ENCODE data around the gene RNF213.

Gene RNF213

DNA sequence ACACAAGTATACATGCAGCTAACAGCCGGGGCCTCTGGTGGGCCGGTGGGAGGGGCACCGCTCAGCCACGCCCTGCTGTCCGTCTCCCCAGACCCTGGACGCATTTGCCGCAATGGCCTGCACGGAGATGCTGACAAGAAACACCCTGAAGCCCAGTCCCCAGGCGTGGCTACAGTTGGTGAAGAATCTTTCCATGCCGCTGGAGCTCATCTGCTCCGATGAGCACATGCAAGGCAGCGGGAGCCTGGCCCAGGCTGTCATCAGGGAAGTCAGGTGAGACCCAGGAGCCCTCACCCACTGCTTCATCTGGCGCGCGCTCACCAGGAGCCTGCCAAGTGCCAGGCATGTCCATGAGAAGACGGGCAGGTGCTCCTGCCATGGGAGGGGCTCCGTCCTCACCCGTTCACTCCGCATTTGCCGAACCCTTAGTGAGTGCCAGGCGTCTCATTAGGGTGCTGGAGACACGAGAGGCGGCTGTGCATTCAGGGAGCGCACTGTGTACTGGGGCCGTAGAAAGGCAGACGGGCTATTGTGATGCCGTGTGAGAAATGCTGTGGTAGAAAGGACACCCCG is 103.0 kb downstream of the RNF213 start:
- in situ Hi-C loops (cut with MboI; ENCODE audit: low sequenced_read_pairs) = no loop called here

DNA sequence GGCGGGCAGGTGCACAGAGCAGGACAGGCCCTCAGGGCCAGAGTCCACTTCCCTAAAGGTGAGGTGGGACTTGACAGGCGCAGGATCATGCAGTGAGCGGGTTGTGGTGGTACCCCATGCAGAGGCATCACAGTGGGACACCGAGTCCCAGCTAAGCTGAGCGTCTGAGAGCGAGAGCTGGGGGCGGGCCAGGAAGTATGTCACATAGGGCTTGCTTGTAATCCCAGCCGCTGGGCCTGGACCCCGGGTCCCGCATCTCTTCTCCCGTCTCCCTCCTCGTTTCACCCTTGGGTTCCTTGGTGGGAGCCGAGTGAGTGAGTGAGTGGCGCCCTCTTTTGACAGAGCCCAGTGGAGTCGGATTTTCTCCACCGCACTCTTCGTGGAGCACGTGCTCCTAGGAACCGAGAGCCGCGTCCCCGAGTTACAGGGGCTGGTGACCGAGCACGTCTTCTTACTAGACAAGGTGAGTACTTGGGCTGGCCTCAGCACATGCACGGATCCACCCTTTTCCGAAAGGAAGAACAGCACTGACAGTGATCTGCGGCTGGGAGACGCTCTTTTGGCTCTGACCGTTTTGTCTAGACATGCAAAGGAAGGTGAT is 103.5 kb downstream of the RNF213 start:
- in situ Hi-C loops (cut with MboI; ENCODE audit: low sequenced_read_pairs) = no loop called here

DNA sequence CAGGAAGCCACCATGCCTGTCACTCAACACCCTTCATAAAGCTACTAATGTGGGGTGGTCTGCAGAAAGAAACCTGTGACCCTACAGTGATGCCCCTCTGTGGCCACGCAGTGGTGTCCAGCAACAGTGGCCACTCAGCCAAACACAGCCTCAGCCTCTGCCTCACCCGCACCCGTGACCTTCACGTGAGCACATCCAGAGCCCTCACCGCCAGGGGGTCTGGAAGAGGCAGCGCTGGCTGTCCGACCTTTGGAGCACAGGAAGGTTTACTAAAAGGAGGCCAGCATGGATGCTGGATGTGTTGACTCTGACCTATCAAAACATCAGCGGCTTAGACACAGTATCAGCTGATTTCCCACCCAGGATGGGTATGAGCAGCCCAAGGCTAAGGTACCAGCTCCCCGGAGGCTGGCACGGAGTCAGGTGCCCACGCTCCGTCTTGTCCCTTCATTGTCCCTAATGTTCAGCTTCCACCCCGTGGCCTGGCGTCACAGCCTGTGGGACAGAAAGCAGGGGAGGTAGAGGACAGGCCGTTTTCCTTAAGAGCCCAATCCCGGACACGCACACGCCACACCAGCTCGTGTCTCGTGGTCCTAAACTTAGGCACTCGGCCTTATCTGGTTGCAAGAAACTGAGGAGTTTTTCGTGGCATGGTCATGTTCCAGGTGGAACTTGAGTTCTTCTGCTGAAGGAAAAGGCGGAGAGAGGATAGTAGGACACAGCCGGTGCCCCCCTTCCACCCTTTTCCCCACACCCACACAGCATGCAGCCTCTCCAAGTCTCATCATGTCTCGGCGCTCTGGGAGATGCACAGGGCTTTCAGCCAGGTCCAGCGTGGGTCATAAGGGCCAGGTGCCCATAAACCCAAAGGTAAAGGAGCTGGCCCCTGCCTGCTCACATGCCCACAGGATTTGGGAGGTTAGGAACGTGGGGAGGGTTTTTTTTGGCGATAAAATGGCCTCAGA is 104.6 kb downstream of the RNF213 start:
- in situ Hi-C loops (cut with MboI; ENCODE audit: low sequenced_read_pairs) = no loop called here

DNA sequence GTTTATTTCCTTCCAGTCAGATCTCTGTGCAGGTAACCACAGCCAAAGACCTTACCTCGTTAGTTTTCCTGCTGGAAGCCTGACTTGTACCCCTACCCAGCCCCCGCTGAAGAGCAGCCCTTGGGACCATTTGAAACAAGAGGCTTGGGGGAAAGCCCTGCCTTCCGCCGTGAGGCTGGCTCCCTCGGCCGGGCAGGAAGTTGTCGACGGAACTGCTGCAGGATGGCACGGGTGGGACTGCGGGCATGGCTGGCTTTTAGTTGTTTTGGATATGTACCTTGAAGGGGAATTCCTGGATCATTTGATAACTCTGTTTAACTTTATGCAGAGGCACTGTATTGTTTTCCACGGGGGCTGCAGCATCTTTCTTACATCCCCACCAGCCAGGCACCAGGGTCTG is 105.3 kb downstream of the RNF213 start:
- in situ Hi-C loops (cut with MboI; ENCODE audit: low sequenced_read_pairs) = no loop called here

DNA sequence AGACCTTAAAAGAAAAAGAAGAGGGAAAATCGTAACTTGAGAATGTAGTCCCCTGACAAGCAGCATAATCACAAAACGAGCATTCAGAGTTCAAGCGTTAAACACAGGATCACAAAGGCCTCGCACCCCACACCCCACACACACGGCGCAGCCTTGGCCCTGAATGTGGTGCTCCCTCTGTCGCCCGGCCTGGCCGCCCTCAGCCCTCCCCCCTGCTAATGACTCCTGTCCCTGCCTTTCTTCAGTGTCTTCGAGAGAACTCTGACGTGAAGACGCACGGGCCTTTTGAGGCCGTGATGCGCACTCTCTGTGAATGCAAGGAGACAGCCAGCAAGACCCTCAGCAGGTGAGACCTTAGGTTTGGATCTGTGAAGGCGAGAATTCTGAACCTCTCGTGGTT is 106.9 kb downstream of the RNF213 start:
- in situ Hi-C loops (cut with MboI; ENCODE audit: low sequenced_read_pairs) = no loop called here

DNA sequence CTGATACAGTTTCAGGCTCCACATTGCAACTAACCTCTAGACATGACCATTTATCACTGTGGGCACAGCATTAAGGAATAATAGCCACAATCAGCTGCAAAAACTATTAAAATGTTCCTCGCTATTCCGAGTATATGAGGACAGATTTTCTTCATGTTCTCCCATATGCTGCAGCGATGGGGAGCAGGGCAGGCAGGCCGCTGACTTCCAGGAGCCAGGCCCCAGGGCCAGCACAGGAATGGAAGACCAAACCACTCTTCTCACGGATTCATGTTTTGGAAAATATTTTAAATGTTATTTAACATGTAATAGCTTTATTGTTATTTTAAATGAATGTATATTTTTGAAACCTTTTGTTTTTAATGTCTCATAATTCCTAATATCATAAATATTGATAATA is 110.5 kb downstream of the RNF213 start:
- in situ Hi-C loops (cut with MboI; ENCODE audit: low sequenced_read_pairs) = no loop called here

GRCh38 chr17:80372456-80372855 is 111.8 kb downstream of the RNF213 start:
- in situ Hi-C loops (cut with MboI; ENCODE audit: low sequenced_read_pairs) = no loop called here

DNA sequence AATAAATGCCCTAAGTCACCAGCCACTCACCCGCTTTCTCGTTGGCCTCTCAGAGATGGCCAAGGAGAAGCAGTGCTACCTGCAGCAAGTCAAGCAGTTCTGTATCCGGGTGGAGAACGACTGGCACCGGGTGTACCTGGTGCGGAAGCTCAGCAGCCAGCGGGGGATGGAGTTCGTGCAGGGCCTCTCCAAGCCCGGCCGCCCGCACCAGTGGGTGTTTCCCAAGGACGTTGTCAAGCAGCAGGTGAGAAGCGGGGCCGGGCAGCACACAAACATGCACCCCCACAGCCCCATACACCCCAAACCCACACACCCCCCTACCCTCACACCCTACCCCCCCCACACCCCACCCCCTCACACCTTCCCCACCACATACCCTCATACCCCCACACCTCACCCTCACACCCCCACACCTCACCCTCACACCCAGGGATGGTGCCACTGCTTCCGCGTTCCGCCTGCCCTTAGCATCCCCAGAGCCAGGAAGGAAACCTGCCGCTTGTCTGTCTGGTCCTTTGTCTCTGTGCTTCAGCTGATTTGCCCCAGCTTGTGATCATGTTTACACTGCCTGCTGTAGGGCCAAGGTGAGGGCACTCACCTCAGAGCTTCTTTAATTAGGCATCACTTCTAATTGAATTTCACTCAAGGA is 112.4 kb downstream of the RNF213 start:
- in situ Hi-C loops (cut with MboI; ENCODE audit: low sequenced_read_pairs) = no loop called here

DNA sequence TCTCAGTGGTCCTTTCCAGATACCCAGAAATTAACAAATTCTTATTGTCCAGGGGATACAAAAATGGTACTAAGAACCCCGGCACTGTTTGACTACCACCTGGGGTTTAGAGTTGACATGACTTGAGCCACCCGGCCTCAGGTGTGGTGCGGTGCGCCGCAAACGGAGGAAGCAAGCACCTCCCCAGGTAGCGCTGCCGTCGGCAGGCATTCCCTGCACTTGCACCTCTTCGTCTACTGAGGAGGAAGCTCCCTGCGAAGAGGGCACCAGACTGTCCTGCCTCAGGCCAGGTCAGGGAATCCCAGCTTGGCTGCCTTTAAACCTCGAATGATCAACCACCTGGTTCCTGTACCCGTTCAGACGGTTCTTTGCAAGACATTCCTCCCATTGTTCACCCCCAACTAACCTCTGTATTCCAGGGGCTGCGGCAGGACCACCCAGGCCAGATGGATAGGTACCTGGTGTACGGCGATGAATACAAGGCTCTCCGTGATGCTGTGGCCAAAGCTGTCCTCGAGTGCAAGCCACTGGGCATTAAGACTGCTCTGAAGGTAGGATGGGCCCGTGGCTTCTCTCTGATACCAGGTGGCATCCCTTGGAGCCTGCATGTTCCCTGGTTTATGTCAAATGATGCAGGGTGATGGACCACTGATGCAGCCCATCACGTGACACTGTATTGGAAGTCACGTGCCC is 113.5 kb downstream of the RNF213 start:
- in situ Hi-C loops (cut with MboI; ENCODE audit: low sequenced_read_pairs) = no loop called here

DNA sequence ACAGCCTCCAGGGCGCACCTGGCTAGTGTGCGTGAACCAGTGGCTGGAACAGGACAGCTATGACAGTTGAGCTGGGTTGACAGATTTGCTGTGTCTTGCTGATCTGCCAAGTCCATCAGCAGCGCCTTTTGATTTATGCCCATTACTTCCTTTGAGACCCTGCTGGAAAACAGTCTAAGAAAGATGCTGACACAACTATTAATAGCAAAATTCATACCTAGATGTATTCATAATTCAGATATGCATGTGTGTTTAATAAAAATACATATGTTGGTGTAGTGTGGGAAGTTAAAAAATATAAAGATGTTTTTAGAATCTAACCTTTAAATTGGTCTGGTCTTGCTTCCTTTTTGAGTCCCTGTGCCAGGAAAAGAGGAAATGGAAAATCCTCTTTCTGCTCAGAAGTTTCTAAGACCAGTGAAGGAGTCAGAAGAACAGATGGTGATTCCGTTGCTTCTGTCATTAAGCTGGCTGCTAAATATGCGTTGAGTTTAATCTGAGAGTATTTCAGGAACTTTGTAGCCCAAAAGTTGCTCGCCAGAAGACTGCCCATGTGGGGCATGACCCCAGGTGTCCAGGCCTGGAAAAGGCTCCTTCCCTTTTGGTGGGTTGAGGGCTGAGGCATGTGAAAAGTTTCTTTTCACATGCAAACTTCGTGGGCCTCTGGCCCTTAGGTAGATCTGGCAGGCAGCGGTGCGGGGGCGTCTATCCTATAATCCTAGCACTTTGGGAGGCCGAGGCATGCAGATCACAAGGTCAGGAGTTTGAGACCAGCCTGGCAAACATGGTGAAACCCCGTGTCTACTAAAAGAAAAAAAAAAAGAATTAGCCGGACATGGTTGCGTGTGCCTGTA is 114.3 kb downstream of the RNF213 start:
- in situ Hi-C loops (cut with MboI; ENCODE audit: low sequenced_read_pairs) = no loop called here

GRCh38 chr17:80376531-80376930 is 115.9 kb downstream of the RNF213 start:
- in situ Hi-C loops (cut with MboI; ENCODE audit: low sequenced_read_pairs) = no loop called here

- in situ Hi-C loops (cut with MboI; ENCODE audit: low sequenced_read_pairs) = no loop called here
Measured at GRCh38 chr17:80377798-80378197, 117.1 kb downstream of the RNF213 start.

- in situ Hi-C loops (cut with MboI; ENCODE audit: low sequenced_read_pairs) = no loop called here
Measured at GRCh38 chr17:80379348-80379747, 118.7 kb downstream of the RNF213 start.

GRCh38 chr17:80380068-80380467 is 119.4 kb downstream of the RNF213 start:
- in situ Hi-C loops (cut with MboI; ENCODE audit: low sequenced_read_pairs) = no loop called here

DNA sequence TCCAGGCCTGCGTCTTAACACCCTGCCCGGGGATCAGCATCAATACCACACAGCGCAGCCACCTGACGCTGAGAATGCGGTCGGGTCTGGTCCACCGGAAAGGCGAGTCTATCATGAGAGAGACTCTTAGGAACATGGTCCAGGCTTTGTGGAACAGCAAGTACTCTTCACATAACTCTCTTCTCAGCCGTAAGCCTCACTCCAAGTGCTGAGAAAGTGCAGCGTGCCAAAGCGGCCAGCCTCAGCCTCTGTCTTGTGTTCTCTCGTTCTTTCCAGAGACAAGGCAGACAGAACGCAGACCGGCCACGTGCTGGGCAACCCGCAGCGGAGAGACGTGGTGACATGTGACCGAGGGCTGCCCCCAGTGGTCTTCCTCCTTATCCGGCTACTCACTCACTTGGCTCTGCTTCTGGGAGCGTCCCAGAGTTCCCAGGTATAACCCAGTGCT is 119.9 kb downstream of the RNF213 start:
- in situ Hi-C loops (cut with MboI; ENCODE audit: low sequenced_read_pairs) = no loop called here

DNA sequence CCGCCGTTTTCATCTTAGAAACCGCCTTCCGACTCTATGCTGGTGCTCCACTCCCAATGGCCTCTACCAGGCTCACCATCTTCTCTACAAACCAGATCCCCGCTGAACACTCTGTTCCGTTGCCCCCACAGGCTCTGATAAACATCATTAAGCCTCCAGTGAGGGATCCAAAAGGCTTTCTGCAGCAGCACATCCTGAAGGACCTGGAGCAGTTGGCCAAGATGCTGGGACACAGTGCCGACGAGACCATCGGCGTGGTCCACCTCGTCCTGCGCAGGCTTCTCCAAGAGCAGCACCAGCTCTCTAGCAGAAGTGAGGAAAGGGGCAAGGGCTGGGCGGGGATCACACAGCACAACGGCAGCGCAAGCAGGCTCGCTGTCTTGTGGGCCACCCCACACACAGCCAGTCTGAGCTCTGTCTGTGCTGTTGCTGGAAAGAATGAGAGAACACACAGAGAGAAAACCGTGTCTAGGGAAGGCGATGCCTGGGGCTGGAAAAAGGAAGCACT is 120.8 kb downstream of the RNF213 start:
- in situ Hi-C loops (cut with MboI; ENCODE audit: low sequenced_read_pairs) = no loop called here

DNA sequence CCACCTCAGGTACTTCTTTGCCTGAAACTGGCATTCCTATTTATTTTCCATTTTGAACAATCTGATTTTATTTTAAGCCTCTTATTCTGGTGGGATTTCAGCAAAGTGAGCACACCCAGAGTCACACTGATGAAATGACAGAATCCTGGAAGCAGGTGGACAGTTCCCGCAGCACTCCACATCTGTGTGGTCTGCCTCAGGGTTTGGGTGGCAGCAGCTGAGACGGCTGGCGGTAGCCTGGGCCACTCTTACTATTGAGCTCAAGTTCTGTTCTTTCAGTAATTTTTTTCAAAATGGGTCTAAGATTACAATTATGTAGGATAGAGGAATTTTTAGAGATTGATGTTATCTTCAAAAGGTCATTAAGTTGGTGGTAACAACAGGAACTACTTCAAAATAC is 121.8 kb downstream of the RNF213 start:
- in situ Hi-C loops (cut with MboI; ENCODE audit: low sequenced_read_pairs) = no loop called here

DNA sequence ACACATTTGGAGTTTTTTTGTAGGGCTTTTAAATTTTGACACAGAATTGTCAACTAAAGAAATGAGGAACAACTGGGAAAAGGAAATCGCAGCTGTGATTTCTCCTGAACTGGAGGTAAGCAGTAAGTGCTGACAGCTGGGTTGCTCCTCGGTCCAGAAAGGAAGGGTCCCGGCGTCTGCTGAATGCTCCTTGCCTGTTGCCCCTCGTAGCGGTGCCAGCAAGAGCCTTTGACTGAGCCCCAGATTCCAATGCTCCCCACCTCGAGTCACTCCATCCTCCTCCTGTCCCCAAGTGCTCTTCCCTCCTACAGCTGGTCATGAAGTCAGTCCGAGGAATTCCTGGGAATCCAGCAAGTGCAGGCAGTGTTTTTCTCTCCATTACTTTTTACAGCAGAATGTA is 122.3 kb downstream of the RNF213 start:
- in situ Hi-C loops (cut with MboI; ENCODE audit: low sequenced_read_pairs) = no loop called here

GRCh38 chr17:80384078-80384960 is 123.7 kb downstream of the RNF213 start:
- in situ Hi-C loops (cut with MboI; ENCODE audit: low sequenced_read_pairs) = no loop called here
